ENCODE measurements around the gene RPS10.

- no peak for TF ChIP-seq CTCF (conservative IDR thresholded peaks at IDR 0.05 in 1 of 2, IDR thresholded peaks at IDR 0.05 in 1 of 2; ENCODE audit: low read depth in 1 of 2, low read length in 2 of 2)
- no peak for TF ChIP-seq EZH2 (IDR thresholded peaks at IDR 0.05; ENCODE audit: low read length, missing control alignments)
Observed at GRCh38 chr6:34423254-34423653, 2.6 kb downstream of the RPS10 start.

Data from fibroblast of lung (primary cell).